H9 (cell line): ENCODE measurements around the gene CAPN12. TPM values are rescaled to one million over a fixed set of nuclear protein-coding genes. Genes with fewer than 3 reads are reported as not detected.

ENCODE experiments used
- DNase-seq: peaks from one replicate; pipeline ENCODE4 v3.0.0-alpha.2; 2017
- H2AFZ ChIP-seq: one replicate; pipeline ENCODE4 v1.6.1; 2013; ENCODE audit warnings: mild to moderate bottlenecking, low read length, control low read depth, moderate library complexity
- H2AK5ac ChIP-seq: 2 replicates; pipeline ENCODE4 v1.6.1; 2013; ENCODE audit warnings: low read length, control low read depth, mixed read lengths; ENCODE audit not compliant: insufficient read length
- H2BK120ac ChIP-seq: one replicate; pipeline ENCODE4 v1.6.1; 2013; ENCODE audit warnings: low read depth, mild to moderate bottlenecking, low read length, control low read depth, inconsistent platforms; ENCODE audit not compliant: poor library complexity, severe bottlenecking
- H2BK12ac ChIP-seq: 2 replicates; pipeline ENCODE4 v1.6.1; 2013; ENCODE audit warnings: low read length, control low read depth, mixed read lengths, low read depth; ENCODE audit not compliant: insufficient read length
- H2BK15ac ChIP-seq: 2 replicates; pipeline ENCODE4 v1.6.1; 2013; ENCODE audit warnings: low read depth, low read length, control low read depth
- H2BK20ac ChIP-seq: one replicate; pipeline ENCODE4 v1.6.1; 2013; ENCODE audit warnings: low read depth, mild to moderate bottlenecking, low read length, control low read depth, inconsistent platforms; ENCODE audit not compliant: poor library complexity, severe bottlenecking
- H2BK5ac ChIP-seq: 2 replicates; pipeline ENCODE4 v1.6.1; 2013; ENCODE audit warnings: low read length, control low read depth, mixed read lengths; ENCODE audit not compliant: insufficient read length
- H3K14ac ChIP-seq: 2 replicates; pipeline ENCODE4 v1.6.1; 2013; ENCODE audit warnings: low read length, control low read depth; ENCODE audit not compliant: insufficient read depth
- H3K18ac ChIP-seq: 2 replicates; pipeline ENCODE4 v1.6.1; 2013; ENCODE audit warnings: low read depth, mild to moderate bottlenecking, mixed read lengths, low read length, control low read depth; ENCODE audit not compliant: insufficient read length
- H3K23ac ChIP-seq: 2 replicates; pipeline ENCODE4 v1.6.1; 2013; ENCODE audit warnings: low read length, control low read depth, mixed read lengths, low read depth; ENCODE audit not compliant: insufficient read length
- H3K23me2 ChIP-seq: 2 replicates; pipeline ENCODE4 v1.6.1; 2013; ENCODE audit warnings: low read depth, mild to moderate bottlenecking, mixed read lengths, low read length, control low read depth; ENCODE audit not compliant: insufficient read length, poor library complexity, severe bottlenecking
- H3K27ac ChIP-seq: 2 replicates; pipeline ENCODE4 v1.5.1; 2013; ENCODE audit warnings: low read length, control low read depth, mixed read lengths, low read depth; ENCODE audit not compliant: insufficient read length
- H3K27me3 ChIP-seq: 2 replicates; pipeline ENCODE4 v1.6.1; 2013; ENCODE audit warnings: low read length, control low read depth, inconsistent platforms; ENCODE audit not compliant: insufficient read depth
- H3K4ac ChIP-seq: 2 replicates; pipeline ENCODE4 v1.6.1; 2013; ENCODE audit warnings: low read depth, mild to moderate bottlenecking, control low read depth, inconsistent platforms, low read length, moderate library complexity
- H3K4me1 ChIP-seq: 2 replicates; pipeline ENCODE4 v1.6.1; 2013; ENCODE audit warnings: low read length, control low read depth, inconsistent platforms; ENCODE audit not compliant: insufficient read depth
- H3K4me2 ChIP-seq: 2 replicates; pipeline ENCODE4 v1.6.1; 2013; ENCODE audit warnings: low read length, control low read depth, mixed read lengths; ENCODE audit not compliant: insufficient read length, insufficient read depth
- H3K56ac ChIP-seq: 2 replicates; pipeline ENCODE4 v1.6.1; 2013; ENCODE audit warnings: low read depth, mild to moderate bottlenecking, mixed read lengths, low read length, control low read depth; ENCODE audit not compliant: insufficient read length
- H3K79me1 ChIP-seq: 2 replicates; pipeline ENCODE4 v1.6.1; 2013; ENCODE audit warnings: low read depth, mild to moderate bottlenecking, moderate library complexity, low read length, control low read depth, inconsistent platforms; ENCODE audit not compliant: insufficient read depth, poor library complexity, severe bottlenecking
- H3K79me2 ChIP-seq: 2 replicates; pipeline ENCODE4 v1.6.1; 2013; ENCODE audit warnings: low read length, control low read depth, inconsistent platforms; ENCODE audit not compliant: insufficient read depth
- H3K9ac ChIP-seq: 2 replicates; pipeline ENCODE4 v1.6.1; 2013; ENCODE audit warnings: low read length, control low read depth, mixed read lengths; ENCODE audit not compliant: insufficient read length; ENCODE audit errors: extremely low read depth
- H3K9me3 ChIP-seq: one replicate; pipeline ENCODE4 v1.6.1; 2013; ENCODE audit warnings: low read depth, low read length, inconsistent platforms; ENCODE audit not compliant: control insufficient read depth
- H3T11ph ChIP-seq: one replicate; pipeline ENCODE4 v1.6.1; 2013; ENCODE audit warnings: mild to moderate bottlenecking, low read length, control low read depth, inconsistent platforms
- H4K20me1 ChIP-seq: one replicate; pipeline ENCODE4 v1.6.1; 2013; ENCODE audit not compliant: control insufficient read depth, insufficient read length, insufficient read depth
- H4K5ac ChIP-seq: 2 replicates; pipeline ENCODE4 v1.6.1; 2013; ENCODE audit warnings: low read depth, mild to moderate bottlenecking, mixed read lengths, low read length, control low read depth; ENCODE audit not compliant: insufficient read length
- H4K8ac ChIP-seq: replicated peaks from 2 replicates; pipeline ENCODE4 v1.6.1; 2013; ENCODE audit warnings: low read length, control low read depth, mixed read lengths, low read depth; ENCODE audit not compliant: insufficient read length
- H4K91ac ChIP-seq: 2 replicates; pipeline ENCODE4 v1.6.1; 2013; ENCODE audit warnings: low read depth, mild to moderate bottlenecking, moderate library complexity, mixed read lengths, low read length, control low read depth; ENCODE audit not compliant: insufficient read length
- H3K27ac Mint-ChIP-seq, 3 experiments: 2 replicates in 2 of 3; 3 replicates in 1 of 3; pipeline ENCODE4 v1.8.0; 2020 to 2021; ENCODE audit warnings: mixed read lengths in 3 of 3, mild to moderate bottlenecking in 1 of 3, moderate library complexity in 1 of 3
- H3K27me3 Mint-ChIP-seq: 2 replicates; pipeline ENCODE4 v1.8.0; 2021; ENCODE audit warnings: low read depth, mild to moderate bottlenecking, moderate library complexity, mixed read lengths
- H3K36me3 Mint-ChIP-seq, 3 experiments: 2 replicates in 2 of 3; 3 replicates in 1 of 3; pipeline ENCODE4 v1.8.0; 2020 to 2021; ENCODE audit warnings: low read depth in 3 of 3, mixed read lengths in 3 of 3; ENCODE audit not compliant: insufficient read depth in 1 of 3
- H3K4me1 Mint-ChIP-seq, 2 experiments: 2 replicates each; pipeline ENCODE4 v1.8.0; 2020; ENCODE audit warnings: mixed read lengths in 2 of 2
- H3K4me3 Mint-ChIP-seq, 2 experiments: 2 replicates in 1 of 2; 3 replicates in 1 of 2; pipeline ENCODE4 v1.8.0; 2020 to 2021; ENCODE audit warnings: mild to moderate bottlenecking in 2 of 2, mixed read lengths in 2 of 2, moderate library complexity in 1 of 2
- H3K9me3 Mint-ChIP-seq, 2 experiments: 2 replicates in 1 of 2; 3 replicates in 1 of 2; pipeline ENCODE4 v1.8.0; 2020; ENCODE audit warnings: mild to moderate bottlenecking in 2 of 2, mixed read lengths in 2 of 2, moderate library complexity in 1 of 2
- WGBS: extraction: QIAGEN DNeasy Blood & Tissue Kit; methylation state at CpG from one replicate; pipeline ENCODE4 v1.1.7; 2013; ENCODE audit warnings: missing lambda C conversion rate, low lambda C conversion rate, mixed read lengths; ENCODE audit not compliant: insufficient read length; ENCODE audit errors: extremely low coverage; 5-methylcytosine and 5-hydroxymethylcytosine counted together
- total RNA-seq: library from RNA; stranded (reverse); gene quantifications from 2 replicates; pipeline ENCODE4 v1.2.1, GENCODE V29; 2021
- TF ChIP-seq, protein P1 (sequence below): fragments of 200-600 bp; sonication (generic); conservative IDR thresholded peaks from 3 replicates; pipeline ENCODE4 v1.8.0; 2021; ENCODE audit warnings: antibody characterized with exemption, mild to moderate bottlenecking

The CAPN12 gene
- total RNA-seq, 1 experiment from 2014 or later, result 10.5 TPM

DNA sequence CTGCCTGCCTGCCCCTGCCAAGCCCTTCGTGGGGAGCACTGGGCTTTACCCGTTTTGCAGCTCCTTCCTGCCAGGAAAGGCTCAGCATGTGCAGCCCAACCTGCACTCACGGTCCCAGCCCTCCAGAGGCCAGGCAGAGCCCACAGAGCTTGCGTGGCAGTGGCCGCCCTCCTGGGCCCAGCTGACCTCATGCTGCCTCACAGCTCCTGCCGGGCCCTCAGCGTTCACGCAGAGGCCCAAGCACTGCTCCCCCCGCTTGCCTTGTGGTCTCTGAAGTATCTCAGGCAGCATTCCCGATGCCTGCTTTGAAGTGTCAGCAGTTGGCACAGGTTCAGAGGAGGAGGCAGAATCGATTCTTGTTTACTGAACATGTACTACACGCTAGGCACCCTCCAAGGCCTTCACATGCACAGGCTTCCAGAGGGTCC lies 32.5 kb downstream of the CAPN12 start:
- Histone ChIP-seq H2BK120ac (no peak overlapping the region), H3K27me3 (no peaks in the 10 kb centered on the region), H2AK5ac (no peak overlapping the region), H3K79me1 (no peaks in the 10 kb centered on the region), H3K18ac (no peak overlapping the region), H3T11ph (no peak overlapping the region), H2BK12ac (no peak overlapping the region), H4K5ac (no peak overlapping the region), H3K4me1 (no peaks in the 10 kb centered on the region), H3K14ac (no peak overlapping the region), H4K20me1 (no peaks in the 10 kb centered on the region), H3K56ac (no peak overlapping the region), H2BK15ac (no peak overlapping the region), H3K4me2 (no peak overlapping the region), H3K27ac (no peak overlapping the region), H3K9ac (no peak overlapping the region), H3K23me2 (no peaks in the 10 kb centered on the region), H3K9me3 (no peaks in the 10 kb centered on the region), H2BK20ac (no peak overlapping the region), H3K23ac (no peak overlapping the region), H3K79me2 (no peaks in the 10 kb centered on the region), H2AFZ (no peak overlapping the region), H3K4ac (no peak overlapping the region), H4K8ac (no peak overlapping the region), H4K91ac (no peak overlapping the region), H2BK5ac (no peak overlapping the region)
- peaks cover 43 to 83% (median 73%) of the 10 kb centered on the region in 3 experiments for H3K36me3 Mint-ChIP-seq
- no peaks in the 10 kb centered on the region for H3K9me3 Mint-ChIP-seq
- H3K27me3 Mint-ChIP-seq, result no peaks in the 10 kb centered on the region; the same call in 1 of the 2 replicates
- DNase-seq, result no peak
- no peaks in the 10 kb centered on the region for H3K4me1 Mint-ChIP-seq
- no CpG with 5 or more reads among the region's 12 CpGs for WGBS
- no peak overlapping the region for H3K4me3 Mint-ChIP-seq
- TF ChIP-seq, protein P1, sequence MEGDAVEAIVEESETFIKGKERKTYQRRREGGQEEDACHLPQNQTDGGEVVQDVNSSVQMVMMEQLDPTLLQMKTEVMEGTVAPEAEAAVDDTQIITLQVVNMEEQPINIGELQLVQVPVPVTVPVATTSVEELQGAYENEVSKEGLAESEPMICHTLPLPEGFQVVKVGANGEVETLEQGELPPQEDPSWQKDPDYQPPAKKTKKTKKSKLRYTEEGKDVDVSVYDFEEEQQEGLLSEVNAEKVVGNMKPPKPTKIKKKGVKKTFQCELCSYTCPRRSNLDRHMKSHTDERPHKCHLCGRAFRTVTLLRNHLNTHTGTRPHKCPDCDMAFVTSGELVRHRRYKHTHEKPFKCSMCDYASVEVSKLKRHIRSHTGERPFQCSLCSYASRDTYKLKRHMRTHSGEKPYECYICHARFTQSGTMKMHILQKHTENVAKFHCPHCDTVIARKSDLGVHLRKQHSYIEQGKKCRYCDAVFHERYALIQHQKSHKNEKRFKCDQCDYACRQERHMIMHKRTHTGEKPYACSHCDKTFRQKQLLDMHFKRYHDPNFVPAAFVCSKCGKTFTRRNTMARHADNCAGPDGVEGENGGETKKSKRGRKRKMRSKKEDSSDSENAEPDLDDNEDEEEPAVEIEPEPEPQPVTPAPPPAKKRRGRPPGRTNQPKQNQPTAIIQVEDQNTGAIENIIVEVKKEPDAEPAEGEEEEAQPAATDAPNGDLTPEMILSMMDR, result no peak
- no peak overlapping the region for H3K27ac Mint-ChIP-seq
